GM15510 (cell line): ENCODE data around the gene NT5DC1.

Source experiments
- POLR2A ChIP-seq: IDR thresholded peaks from 3 replicates; pipeline ENCODE4 v1.6.1; 2011; ENCODE audit warnings: borderline replicate concordance; ENCODE audit not compliant: insufficient read length; ENCODE audit errors: extremely low read depth

The NT5DC1 gene

DNA sequence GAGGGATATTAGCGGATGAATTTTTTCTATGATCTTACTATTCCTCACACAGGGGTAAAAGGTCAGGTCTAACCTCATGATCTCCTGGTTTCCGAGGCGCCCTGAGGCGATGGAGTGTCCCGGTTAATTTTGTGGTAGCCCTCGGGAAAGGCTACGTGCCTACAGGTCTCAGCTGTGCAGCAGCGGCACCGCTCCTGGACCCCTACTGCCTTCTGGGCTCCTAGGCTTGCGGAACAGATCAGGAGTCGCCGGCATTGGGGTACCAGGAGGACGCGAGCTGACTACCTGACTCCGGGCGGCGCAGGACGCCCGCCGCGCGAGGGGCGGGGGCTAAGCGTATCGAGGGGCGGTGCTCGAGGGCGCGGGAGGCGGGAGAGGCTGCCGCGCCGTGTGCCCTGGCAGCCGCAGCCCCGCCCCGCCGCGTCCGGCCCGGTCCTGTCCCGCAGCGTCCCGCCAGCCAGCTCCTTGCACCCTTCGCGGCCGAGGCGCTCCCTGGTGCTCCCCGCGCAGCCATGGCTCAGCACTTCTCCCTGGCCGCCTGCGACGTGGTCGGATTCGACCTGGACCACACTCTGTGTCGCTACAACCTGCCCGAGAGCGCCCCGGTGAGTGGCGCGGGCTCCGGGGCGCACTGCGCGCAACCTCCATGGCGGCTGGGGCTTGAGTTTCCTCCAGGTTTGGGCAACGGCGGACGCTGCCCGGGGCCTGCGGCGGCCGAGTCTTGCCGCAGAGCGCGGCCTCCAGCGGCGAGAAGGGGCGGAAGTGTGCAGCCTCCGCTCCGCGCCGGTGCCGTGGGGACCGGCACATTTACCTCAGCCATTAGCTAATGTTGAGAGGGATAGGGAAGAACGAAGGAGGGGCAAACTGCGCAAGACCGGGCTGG lies at the start of gene NT5DC1:
Gene NT5DC1, plus strand, starts transcription at position 435 of the 883 bp plus-strand sequence. Its CDS starts 78 bp downstream, at position 513.
- peak; percentile 94 for TF ChIP-seq POLR2A

GRCh38 chr6:116051244-116051643 lies 49.4 kb upstream of the NT5DC1 start:
- TF ChIP-seq POLR2A: no peak

DNA sequence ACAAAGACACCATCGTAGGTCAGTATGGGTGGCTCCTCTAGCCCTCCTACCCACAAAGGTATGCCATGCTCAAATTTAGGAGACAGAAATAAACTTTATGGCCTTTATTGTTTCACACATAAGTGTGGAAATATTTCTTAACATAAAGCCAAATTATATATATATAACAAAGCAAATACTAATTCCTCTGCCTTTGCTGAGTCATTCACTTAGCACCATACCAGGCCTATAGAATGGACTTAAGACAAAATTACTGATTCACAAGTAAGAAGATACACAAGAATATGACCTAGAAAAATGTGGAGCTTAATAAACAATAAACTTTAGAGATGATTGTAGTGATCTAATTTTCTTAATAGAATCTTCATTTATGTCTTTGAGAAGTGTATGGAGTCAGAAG lies 45.1 kb upstream of the NT5DC1 start:
- no peak for TF ChIP-seq POLR2A

DNA sequence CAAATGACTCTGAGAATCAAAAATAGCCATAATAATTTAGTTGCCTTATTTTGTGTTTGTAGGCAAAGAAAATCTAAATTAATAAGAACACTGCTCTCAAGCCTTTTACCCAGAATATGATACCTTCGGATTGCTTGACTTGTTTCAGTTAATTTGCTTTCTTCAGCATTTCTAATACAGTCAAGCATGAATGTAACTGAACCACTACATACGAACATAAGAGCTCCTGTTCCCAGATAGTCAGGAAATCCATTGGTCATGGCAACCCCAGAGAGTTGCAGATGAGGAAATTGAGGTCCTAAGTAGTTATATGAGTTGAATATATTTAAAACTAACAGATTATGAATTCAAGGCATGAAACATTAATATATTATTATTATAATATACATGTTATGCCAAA lies 42.9 kb upstream of the NT5DC1 start:
- TF ChIP-seq POLR2A: no peak

- no peak for TF ChIP-seq POLR2A
Observed at GRCh38 chr6:116059713-116060571, 40.7 kb upstream of the NT5DC1 start.

- no peak for TF ChIP-seq POLR2A
Observed at GRCh38 chr6:116060572-116061283, 39.9 kb upstream of the NT5DC1 start, which contains the start of gene FRK. FRK (minus strand) TSS chr6:116060891; CDS start chr6:116060311, 580 bp downstream.

- TF ChIP-seq POLR2A: no peak
Observed at GRCh38 chr6:116062496-116062895, 38.2 kb upstream of the NT5DC1 start.

GRCh38 chr6:116064666-116065065 lies 36.0 kb upstream of the NT5DC1 start:
- no peak for TF ChIP-seq POLR2A

- no peak for TF ChIP-seq POLR2A
Observed at GRCh38 chr6:116066789-116067188, 33.9 kb upstream of the NT5DC1 start.

- no peak for TF ChIP-seq POLR2A
Observed at GRCh38 chr6:116070101-116070500, 30.6 kb upstream of the NT5DC1 start.

- TF ChIP-seq POLR2A: no peak
Observed at GRCh38 chr6:116070616-116071389, 29.9 kb upstream of the NT5DC1 start.

DNA sequence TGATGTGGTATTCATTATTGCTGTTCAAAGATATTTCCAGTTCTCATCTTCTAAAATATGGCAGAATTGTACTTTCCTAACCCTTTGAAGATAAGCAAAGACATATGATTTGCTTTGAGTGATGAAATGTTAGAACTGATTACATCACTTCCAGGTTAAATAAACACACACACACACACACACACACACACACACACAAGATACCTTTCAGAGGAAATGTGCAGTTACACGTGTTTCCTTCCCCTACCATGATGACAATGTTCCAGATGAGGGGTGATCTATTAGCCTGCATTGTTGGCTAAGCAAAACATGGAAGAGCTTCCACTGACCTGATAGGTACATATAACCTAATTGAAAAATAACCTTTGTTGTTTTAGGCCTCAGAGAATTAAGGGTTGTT lies 28.3 kb upstream of the NT5DC1 start:
- no peak for TF ChIP-seq POLR2A

DNA sequence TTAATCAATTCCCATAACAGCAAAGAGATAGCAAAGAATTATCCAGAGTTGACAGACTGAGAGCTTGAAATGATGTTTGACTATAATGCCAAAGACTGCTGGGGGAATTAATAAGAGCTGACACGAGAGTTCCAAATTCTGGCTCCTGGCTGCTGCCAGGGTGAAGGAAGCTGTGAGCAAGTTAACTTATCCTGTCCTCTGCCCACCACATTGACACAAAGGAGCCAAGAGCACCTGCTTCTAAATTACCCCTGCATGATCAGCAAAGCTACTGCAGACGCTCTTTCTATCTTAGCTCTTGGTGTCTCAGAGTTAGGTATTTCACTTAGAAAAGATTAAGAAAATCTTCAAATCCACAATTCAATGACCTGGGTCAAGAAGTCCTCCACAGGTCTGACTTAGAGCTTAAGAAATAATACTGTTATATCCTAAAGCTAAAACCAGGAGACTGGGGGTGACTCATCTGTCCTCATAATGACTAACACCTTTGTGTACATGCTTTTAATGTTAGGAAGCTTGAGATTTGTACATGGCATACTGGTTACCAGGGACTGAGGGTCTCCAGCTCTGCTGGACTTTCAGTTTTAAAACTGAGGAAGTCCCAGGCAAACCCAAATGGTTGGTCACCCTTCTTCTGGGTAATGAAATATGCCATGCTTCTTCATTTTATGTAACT lies 26.8 kb upstream of the NT5DC1 start:
- no peak for TF ChIP-seq POLR2A

DNA sequence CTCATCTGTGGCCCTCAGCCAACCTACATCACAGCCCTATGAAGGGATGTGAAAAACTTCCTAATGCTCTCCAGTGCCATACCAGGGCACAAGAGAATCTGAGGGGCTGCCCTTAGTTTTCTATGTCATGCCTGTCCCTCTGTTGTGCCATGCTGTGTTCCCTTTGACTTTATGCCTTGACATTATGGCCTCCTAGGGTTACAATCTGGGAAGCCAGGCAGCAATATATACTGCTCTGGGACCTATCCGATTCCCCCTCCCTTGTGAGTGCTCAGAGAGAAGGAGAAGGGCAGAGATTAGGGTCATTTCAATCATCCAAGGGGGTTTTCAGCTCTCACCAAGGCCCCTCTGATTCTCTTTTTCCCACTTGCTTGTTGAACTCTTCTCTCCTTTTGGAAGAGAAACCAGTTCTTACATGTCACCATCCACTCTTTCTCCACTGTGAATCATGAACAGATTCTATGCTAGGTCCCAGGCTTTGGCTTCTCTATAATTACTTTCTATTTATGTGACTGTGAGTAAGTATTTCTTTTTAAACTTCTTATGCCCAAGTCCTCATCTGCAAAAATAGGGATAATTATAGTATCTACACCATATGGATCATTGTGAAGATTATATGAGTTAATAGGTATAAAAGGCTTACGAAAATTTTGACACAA lies 25.8 kb upstream of the NT5DC1 start:
- no peak for TF ChIP-seq POLR2A

DNA sequence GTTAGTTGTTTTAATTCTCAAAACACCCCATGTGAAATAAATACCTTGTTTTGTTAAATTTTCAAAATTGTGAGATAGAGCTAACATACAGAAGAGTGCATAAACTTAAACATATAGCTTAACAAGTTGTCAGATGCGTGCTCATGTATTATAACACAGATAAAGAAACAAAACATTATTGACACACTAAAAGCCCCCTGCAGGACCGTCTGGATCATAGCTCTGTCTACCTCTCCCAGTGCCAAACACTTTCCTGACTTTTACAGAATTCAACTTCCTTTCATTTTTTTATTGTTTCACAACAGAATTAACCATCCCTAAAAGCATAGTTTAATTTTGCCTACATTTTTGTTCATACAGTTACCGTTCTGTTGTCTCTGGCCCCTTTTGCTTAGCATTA lies 22.1 kb upstream of the NT5DC1 start:
- TF ChIP-seq POLR2A: no peak
